B cell (primary cell): ENCODE measurements around the gene CYREN. TPM values are rescaled to one million over a fixed set of nuclear protein-coding genes. Genes with fewer than 3 reads are reported as not detected.

Experiments
- ATAC-seq: fragments of 200-7000 bp; cut with Tn5 transposase; one replicate; pipeline ENCODE4 v1.10.0; 2021; ENCODE audit warnings: low read depth, mild to moderate bottlenecking, moderate number of reproducible peaks, moderate library complexity
- CTCF ChIA-PET: fragments of 350-600 bp; sonication (Branson Sonifier 250); formaldehyde crosslinking; loops from one replicate; lab custom pipeline; 2021; ENCODE audit warnings: antibody characterized with exemption, inconsistent platforms; lab: Charles Lee
- POLR2A ChIA-PET: fragments of 350-600 bp; sonication (Branson Sonifier 250); formaldehyde crosslinking; loops from one replicate; lab custom pipeline; 2021; ENCODE audit warnings: antibody characterized with exemption; lab: Charles Lee
- DNase-seq: peaks from one replicate; pipeline ENCODE4 v3.0.0; 2013
- H2AFZ ChIP-seq: 2 replicates; pipeline ENCODE4 v1.6.1; 2012; ENCODE audit warnings: mild to moderate bottlenecking, low read depth, low read length; ENCODE audit not compliant: insufficient read depth, poor library complexity, severe bottlenecking
- H3K27ac ChIP-seq, 2 donors: 1 replicate in 1 of 2; 2 replicates in 1 of 2; pipeline ENCODE4 v1.5.1; 2012 to 2013; ENCODE audit warnings: low read length in 2 of 2, mild to moderate bottlenecking in 2 of 2, moderate library complexity in 1 of 2
- H3K27me3 ChIP-seq, 4 experiments: fragments of 200-600 bp in 1 of 4; sonication (generic) in 1 of 4; replicated peaks in 1 of 4; 1 replicate in 2 of 4; 2 replicates in 2 of 4; pipeline versions ENCODE4 v1.6.1 to v1.7.0; 2013 to 2016; ENCODE audit warnings: low read length in 3 of 4, mild to moderate bottlenecking in 2 of 4, mixed read lengths in 1 of 4, moderate library complexity in 1 of 4; ENCODE audit not compliant: insufficient read depth in 4 of 4, control insufficient read depth in 3 of 4; ENCODE audit errors: control extremely low read depth in 1 of 4
- H3K36me3 ChIP-seq, 2 experiments: replicated peaks in 1 of 2; 1 replicate in 1 of 2; 2 replicates in 1 of 2; pipeline versions ENCODE4 v1.6.1 to v1.7.1; 2013; ENCODE audit warnings: low read length in 1 of 2; ENCODE audit not compliant: insufficient read depth in 2 of 2, control insufficient read depth in 1 of 2; ENCODE audit errors: control extremely low read depth in 1 of 2, extremely low read depth in 1 of 2
- H3K4me1 ChIP-seq, 2 donors: fragments of 200-600 bp in 1 of 2; sonication (generic) in 1 of 2; 1 replicate in 1 of 2; 2 replicates in 1 of 2; pipeline versions ENCODE4 v1.5.1 to v1.6.1; 2013 to 2017; ENCODE audit warnings: low read length in 2 of 2; ENCODE audit not compliant: control insufficient read depth in 2 of 2, insufficient read depth in 2 of 2
- H3K4me2 ChIP-seq: replicated peaks from 2 replicates; pipeline ENCODE3; 2012; ENCODE audit warnings: mild to moderate bottlenecking, low read depth, low read length; ENCODE audit not compliant: poor library complexity, severe bottlenecking
- H3K4me3 ChIP-seq, 5 experiments: fragments of 200-600 bp in 1 of 5; sonication (generic) in 1 of 5; 1 replicate in 3 of 5; 2 replicates in 2 of 5; pipeline versions ENCODE4 v1.5.1 to v1.7.0; 2011 to 2016; ENCODE audit warnings: low read length in 4 of 5, mild to moderate bottlenecking in 4 of 5, low read depth in 2 of 5, control low read depth in 1 of 5, moderate library complexity in 1 of 5; ENCODE audit not compliant: insufficient read depth in 1 of 5; ENCODE audit errors: control extremely low read depth in 1 of 5, extremely low read depth in 1 of 5
- H3K79me2 ChIP-seq: fragments of 200-600 bp; sonication (generic); one replicate; pipeline ENCODE4 v1.6.0; 2016; ENCODE audit warnings: low read length; ENCODE audit not compliant: control insufficient read depth, insufficient read depth
- H3K9ac ChIP-seq: fragments of 200-600 bp; sonication (generic); 2 replicates; pipeline ENCODE4 v1.6.1; 2017; ENCODE audit warnings: mild to moderate bottlenecking, low read length, moderate library complexity
- H3K9me3 ChIP-seq, 3 donors: one replicate each; pipeline versions ENCODE4 v1.6.1 to v1.7.1; 2013; ENCODE audit warnings: low read length in 2 of 3; ENCODE audit not compliant: control insufficient read depth in 2 of 3, insufficient read depth in 1 of 3; ENCODE audit errors: control extremely low read depth in 1 of 3
- H4K20me1 ChIP-seq: 2 replicates; pipeline ENCODE4 v1.6.0; 2012; ENCODE audit warnings: mild to moderate bottlenecking, low read length; ENCODE audit not compliant: insufficient read depth, control insufficient read depth, poor library complexity, severe bottlenecking
- H3K27ac Mint-ChIP-seq: one replicate; pipeline ENCODE4 v1.8.0; 2021; ENCODE audit warnings: mixed read lengths
- H3K27me3 Mint-ChIP-seq: one replicate; pipeline ENCODE4 v1.8.0; 2021; ENCODE audit warnings: mixed read lengths
- H3K4me1 Mint-ChIP-seq: one replicate; pipeline ENCODE4 v1.8.0; 2021; ENCODE audit warnings: mixed read lengths
- H3K4me3 Mint-ChIP-seq: one replicate; pipeline ENCODE4 v1.8.0; 2021; ENCODE audit warnings: mixed read lengths
- H3K9me3 Mint-ChIP-seq: one replicate; pipeline ENCODE4 v1.8.0; 2022; ENCODE audit warnings: mixed read lengths; ENCODE audit not compliant: insufficient read depth
- EZH2 ChIP-seq: IDR thresholded peaks from 2 replicates; pipeline ENCODE4 v1.6.1; 2012; ENCODE audit warnings: borderline replicate concordance, low read depth, mild to moderate bottlenecking, moderate library complexity, low read length; ENCODE audit not compliant: insufficient read depth, poor library complexity, severe bottlenecking
- WGBS: methylation state at CpG from one replicate; pipeline ENCODE4 v1.1.5; 2013; ENCODE audit warnings: missing lambda C conversion rate; ENCODE audit not compliant: insufficient coverage; 5-methylcytosine and 5-hydroxymethylcytosine counted together
- intact Hi-C: fragments of 100-400 bp; cut with micrococcal nuclease; formaldehyde crosslinking; loops from one replicate; pipeline ENCODE4 v1.10.0; 2022
- polyA plus RNA-seq: library from polyadenylated mRNA; depleted of rRNA; stranded (reverse); fragments of >200 nt; gene quantifications from 2 replicates; pipeline ENCODE4 v1.2.3, GENCODE V29; 2012
- total RNA-seq, 2 donors: library from RNA; stranded (reverse); fragments of 120-200 nt in 1 of 2; gene quantifications; 1 replicate in 1 of 2; 2 replicates in 1 of 2; pipeline versions ENCODE4 v1.2.3 to v1.2.4, GENCODE V29; 2013 to 2022
- TF ChIP-seq, protein P1 (sequence below): fragments of 200-600 bp; IDR thresholded peaks from one replicate; pipeline ENCODE4 v1.8.0; 2022; ENCODE audit warnings: antibody characterized with exemption, mild to moderate bottlenecking

Gene CYREN
- total and polyA plus RNA-seq, 2 donors (not counting 1 experiment from before 2014, with no cell fraction given), result 19.2 to 54.6 TPM

DNA sequence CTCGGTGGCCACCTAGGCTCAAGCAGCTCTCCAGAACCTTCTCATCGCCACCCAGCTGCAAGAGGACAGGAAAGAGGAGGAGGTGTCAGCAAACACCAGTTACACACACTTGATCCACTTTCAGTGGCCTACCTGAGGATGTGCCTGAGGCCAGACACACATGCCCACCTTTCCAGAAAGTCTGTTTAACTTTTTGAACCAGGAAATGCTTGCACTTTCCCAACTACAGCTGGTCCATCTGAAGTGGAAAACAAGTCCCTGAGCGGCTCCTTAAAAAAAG lies 15.7 kb upstream of the CYREN start:
- H3K27me3 Mint-ChIP-seq, result no peaks in the 10 kb centered on the region
- H3K27ac Mint-ChIP-seq, result no peak overlapping the region

More for the DNA sequence above, 15.7 kb upstream of the CYREN start:
- H3K9ac ChIP-seq, result no peak overlapping the region
- H3K36me3 ChIP-seq, result peaks cover 0 to 64% of the 10 kb centered on the region in 2 experiments
- Mint-ChIP-seq H3K9me3 (peaks cover 9% of the 10 kb centered on the region), H3K4me1 (peaks cover 21% of the 10 kb centered on the region), H3K4me3 (no peak overlapping the region)
- no peak overlapping the region for H3K4me3 ChIP-seq
- peaks cover 0 to 25% (median 18%) of the 10 kb centered on the region in 3 donors for H3K9me3 ChIP-seq
- H2AFZ ChIP-seq, result no peak overlapping the region
- POLR2A ChIA-PET, result interaction anchor here (1.0 to 1.5 kb wide), 2 partner anchors 16 to 200 kb away, joined by 3 to 4 read pairs; partner anchors contain the start of genes AGBL3 and CYREN
- H3K79me2 ChIP-seq, result no peaks in the 10 kb centered on the region
- CTCF ChIA-PET, result interaction anchor here (0.7 to 4.1 kb wide), 2 partner anchors 14 to 16 kb away, joined by 3 to 20 read pairs; partner anchors contain the start of gene CYREN
- TF ChIP-seq EZH2, result no peak
- TF ChIP-seq, protein P1, sequence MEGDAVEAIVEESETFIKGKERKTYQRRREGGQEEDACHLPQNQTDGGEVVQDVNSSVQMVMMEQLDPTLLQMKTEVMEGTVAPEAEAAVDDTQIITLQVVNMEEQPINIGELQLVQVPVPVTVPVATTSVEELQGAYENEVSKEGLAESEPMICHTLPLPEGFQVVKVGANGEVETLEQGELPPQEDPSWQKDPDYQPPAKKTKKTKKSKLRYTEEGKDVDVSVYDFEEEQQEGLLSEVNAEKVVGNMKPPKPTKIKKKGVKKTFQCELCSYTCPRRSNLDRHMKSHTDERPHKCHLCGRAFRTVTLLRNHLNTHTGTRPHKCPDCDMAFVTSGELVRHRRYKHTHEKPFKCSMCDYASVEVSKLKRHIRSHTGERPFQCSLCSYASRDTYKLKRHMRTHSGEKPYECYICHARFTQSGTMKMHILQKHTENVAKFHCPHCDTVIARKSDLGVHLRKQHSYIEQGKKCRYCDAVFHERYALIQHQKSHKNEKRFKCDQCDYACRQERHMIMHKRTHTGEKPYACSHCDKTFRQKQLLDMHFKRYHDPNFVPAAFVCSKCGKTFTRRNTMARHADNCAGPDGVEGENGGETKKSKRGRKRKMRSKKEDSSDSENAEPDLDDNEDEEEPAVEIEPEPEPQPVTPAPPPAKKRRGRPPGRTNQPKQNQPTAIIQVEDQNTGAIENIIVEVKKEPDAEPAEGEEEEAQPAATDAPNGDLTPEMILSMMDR, result no peak
- H3K4me1 ChIP-seq, result peaks cover 9 to 16% of the 10 kb centered on the region in 2 donors
- H4K20me1 ChIP-seq, result no peaks in the 10 kb centered on the region
- no peaks in the 10 kb centered on the region for H3K27me3 ChIP-seq
- intact Hi-C loops, result loop anchor here (2.0 kb wide), 1 partner anchor 25 kb away; the partner anchor contains the start of gene WDR91
- DNase-seq (no peak), ATAC-seq (no peak)
- WGBS, result 89% methylated on average over 2 of the region's 3 CpGs
- H3K27ac ChIP-seq, result no peak overlapping the region
- no peak overlapping the region for H3K4me2 ChIP-seq
